ENCODE results near the gene NT5C1A.

Gene NT5C1A

DNA sequence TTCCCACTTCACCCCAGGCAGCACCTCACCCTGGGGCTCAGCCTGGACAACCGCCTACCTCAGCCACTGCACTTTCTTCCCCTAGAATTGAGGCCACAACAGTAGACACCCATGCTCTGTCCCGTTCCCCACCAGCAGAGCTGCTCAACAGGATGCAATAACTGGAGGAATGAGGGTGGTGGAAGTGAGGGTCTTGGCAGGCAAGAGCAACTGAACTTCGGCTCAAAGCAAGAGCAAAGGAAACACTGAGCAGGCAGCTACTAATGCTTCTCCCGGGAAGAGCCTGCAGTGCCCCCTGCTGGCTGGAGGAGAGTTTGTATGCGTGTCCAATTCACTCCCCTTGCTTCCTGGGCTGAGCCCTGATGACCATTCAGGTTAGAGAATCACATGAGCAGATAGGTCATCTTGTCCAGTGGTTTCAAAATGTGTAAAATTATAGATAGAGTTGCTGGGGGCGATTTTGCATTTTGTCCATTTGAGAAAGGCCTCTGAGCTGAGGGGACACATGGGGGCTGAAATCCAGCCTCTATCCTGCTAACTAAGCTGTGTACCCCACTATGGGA, 13.9 kb downstream of the NT5C1A start:
- peak; percentile 47 to 60 for DNase-seq

DNA sequence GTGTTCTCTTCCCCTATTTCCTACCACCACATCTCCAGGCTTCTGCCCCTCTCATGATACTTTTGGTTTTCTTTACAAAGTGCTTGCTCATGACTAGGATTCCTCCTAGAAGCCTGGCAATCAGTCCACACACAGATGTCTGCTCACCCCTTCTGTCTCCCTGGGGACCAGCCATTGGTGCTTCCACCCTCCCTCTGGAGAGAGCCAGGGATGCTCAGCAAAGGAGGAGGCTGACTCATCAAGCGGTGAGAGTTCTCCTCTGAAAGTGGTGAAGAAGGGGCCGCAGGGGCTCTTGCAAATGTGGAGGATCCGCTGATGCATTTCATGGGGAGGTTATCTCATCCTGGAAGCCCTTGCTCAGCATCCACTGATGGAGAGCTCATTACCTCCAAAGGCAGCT, 14.5 kb downstream of the NT5C1A start:
- no peak for DNase-seq

DNA sequence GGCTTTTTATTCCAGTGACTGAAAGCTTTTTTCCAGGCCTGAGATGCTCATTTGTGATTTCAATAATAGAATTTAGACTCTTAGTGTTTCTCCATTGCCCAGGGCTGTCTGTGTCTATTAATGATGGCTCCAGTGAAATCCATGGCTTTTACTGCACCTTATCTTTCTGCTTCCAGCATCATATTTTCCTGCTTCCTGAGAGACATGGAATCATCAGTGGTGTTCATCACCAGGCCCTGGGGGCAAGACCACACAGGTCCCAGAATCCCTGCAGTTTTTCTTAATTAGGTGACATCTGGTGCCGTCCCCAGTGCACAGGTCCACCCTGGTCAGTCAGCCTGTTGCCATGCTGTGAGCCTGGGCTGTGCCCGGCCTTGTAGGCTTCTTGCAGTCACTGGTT, 15.5 kb downstream of the NT5C1A start:
- no peak for DNase-seq

DNA sequence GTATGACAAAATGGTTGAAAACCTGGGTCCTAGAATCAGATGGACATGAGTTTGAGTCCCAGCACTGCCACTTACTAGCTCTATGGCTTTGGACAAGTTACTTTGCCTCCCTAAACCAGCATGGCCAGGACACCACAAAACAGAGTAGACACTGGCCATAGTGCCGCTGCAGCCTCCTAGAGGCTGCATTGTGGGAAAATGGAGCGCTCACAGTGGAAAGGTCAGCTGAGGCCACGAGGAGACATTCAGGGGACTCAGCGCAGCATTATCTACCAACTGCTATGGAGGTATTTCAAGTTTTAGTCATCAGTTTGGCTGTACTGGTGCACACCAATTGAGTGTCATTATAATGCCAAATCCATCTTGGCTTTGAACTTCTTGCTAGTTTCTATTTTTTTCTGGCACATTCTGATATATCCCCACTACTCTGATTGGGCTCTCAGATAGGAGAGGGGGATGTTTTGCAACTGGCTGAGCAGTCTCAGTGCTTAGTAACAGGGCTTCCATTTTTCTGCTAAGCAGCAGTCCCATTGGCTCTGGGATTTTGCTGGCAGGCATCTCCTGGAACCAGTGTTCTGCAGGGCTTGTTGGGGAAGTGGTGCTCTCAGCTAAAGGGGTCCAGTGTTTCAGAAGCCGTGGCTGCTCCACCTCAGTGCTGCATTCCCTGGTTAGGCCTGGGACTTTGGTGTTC, 16.2 kb downstream of the NT5C1A start:
- no peak for DNase-seq

DNA sequence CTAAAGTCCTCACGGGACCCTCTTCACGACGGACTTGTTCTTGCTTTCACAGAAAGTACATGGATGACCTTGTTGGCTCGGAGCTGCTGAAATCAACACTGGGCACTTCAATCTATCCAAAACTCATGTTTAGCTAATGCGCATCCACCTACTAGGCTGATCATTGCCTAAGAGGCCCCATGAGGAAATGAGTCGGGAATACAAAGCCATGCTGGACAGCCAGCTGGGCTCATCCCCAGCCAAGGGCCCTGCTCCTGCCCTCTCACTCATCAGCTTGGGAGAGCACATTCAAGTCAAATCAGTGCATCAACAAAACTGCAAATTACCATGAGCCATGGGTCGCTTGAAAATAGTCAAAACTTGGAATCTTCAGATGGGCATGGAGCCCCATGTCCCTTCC, 17.6 kb downstream of the NT5C1A start:
- no peak for DNase-seq

DNA sequence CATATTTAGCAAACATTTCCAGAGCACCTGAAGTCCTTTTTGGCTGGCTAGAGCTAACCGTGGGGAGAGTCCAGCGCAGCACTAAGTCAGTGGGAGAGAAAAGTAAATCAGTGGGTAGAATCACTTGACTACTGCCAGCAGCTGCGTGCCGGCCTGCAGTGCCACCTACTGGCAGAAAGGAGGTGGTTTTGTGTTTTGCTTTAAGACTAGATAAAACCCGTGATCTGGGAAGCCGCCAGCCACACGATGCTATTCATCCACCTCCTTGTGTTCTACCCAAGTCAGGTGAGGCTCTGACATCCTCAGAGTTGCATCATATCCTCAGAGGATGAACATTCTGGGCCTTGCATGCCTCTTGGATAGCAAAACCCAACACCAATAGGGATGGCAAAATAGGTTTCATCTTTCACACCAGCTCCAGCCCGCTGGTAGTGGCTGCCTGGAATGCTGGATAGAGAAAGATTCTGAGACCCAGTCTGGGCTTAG, 18.3 kb downstream of the NT5C1A start:
- DNase-seq, result peak; percentile 70

DNA sequence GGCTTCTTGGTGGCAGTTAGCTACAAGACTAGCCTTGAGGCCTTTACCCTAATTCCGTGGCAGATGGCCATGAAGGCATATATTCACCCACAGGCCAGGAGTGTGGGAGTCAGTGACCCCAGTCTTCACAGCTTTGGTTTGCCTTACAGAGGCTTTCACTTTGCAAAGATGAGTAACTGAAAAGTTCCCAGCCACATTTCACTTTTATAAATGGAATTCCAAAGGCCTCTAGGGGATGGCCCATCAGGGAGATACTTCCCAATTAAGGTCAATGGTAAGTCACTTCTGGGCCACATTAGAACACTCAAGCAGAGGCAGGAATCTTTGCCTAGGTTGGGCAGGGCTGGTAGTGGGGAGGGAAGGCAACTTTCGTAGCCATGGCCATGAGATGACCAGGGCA, 19.4 kb downstream of the NT5C1A start:
- DNase-seq, result no peak

DNA sequence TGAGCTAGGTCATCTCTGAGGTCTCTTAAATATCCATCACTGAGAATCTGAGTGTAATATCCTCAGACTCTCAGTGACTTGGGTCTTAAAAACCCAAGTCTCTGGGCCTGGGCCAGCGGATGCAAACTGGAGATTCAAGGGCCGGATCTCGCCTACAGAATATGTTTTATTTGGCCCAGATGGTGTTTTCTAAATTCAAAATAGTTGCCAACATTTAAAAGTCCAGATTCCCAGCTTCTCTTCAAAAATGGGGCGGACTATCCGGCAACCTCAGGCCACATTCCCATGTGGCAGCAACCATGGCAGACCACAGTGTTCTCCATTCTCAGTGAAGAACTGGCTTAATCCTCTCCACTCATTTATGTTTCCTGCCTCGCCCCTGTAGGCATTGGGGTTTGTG, 19.8 kb downstream of the NT5C1A start:
- no peak for DNase-seq

DNA sequence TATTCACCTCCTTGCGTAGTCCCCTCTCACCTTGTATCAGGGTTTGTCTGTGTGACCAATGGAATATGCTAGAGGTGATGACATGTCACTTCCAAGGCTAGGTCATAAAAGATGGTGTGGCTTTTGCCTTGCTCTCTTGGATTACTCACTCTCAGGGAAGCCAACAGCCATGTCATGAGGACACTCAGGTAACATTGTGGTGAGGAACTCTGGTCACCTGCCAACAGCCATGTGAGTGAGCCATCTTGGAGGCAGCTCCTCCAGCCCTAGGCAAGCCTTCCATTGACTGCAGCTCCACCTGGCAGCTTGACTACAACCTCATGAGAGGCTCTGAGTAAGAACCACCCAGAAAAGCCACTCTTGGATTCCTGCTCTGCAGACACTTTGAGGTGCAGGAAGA, 21.5 kb downstream of the NT5C1A start:
- no peak for DNase-seq

DNA sequence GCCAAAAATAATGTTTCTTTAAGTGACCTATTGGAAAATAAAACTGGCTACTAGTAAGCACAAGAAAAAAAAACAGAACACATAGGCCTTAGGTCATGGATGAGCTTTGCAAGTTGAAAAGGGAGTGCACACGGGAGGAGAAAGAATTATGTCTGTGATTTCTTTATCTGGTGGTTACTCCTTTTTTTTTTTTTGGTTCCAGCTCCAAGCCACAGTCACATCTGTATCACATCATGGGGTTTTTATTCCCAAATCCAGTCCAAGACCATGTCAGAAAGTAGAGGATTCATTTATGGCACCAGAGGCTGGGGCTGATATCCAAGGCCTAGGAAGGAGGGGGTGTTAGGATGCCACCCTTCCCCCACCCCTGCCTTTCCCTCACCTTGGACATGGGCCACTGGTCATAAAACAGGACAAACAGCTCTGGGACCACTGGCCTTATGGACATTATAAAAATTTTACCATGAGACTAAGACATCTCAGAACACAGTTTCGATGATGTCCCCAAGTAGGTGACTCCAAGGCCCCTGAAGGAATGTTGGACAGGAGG, 22.2 kb downstream of the NT5C1A start:
- DNase-seq, result no peak

DNA sequence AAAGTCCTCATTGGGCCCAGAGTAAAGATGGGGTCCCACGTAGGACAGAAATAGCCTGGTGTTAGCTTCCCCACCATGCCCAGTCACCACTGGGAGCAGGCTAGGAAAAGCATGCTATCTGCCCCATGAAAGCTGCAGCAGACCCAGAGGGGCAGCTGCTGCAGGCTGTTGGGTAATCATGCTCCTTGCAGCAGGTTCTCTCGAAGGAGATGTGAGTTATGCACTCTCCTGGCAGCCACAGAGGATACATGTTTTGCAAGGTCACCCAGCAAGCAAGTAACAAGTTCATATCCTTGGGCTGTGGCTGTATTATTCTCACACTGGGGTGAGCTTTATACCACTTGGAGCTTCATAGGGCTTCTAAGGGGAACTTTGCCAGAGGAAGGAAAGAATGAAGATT, 23.4 kb downstream of the NT5C1A start:
- no peak for DNase-seq

DNA sequence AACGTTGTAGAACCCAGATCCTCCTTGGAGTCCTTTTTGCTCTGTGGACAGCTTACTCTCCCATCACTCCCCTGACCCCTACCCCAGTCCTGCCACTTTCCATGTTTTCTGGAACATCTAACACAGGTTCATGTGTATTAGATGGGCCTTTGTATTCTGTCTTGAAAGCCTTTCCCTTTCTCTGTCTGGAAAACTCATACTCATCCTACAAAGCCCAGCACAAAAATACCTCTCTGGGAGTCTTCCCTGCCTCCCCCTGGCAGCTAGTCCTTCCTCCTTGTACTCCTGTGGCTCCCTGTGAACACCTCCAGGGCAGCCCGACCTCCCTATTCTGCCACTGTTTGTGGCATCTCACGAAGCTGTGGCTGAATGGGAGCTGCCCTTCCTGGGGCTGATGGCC, 24.7 kb downstream of the NT5C1A start:
- DNase-seq, result no peak

DNA sequence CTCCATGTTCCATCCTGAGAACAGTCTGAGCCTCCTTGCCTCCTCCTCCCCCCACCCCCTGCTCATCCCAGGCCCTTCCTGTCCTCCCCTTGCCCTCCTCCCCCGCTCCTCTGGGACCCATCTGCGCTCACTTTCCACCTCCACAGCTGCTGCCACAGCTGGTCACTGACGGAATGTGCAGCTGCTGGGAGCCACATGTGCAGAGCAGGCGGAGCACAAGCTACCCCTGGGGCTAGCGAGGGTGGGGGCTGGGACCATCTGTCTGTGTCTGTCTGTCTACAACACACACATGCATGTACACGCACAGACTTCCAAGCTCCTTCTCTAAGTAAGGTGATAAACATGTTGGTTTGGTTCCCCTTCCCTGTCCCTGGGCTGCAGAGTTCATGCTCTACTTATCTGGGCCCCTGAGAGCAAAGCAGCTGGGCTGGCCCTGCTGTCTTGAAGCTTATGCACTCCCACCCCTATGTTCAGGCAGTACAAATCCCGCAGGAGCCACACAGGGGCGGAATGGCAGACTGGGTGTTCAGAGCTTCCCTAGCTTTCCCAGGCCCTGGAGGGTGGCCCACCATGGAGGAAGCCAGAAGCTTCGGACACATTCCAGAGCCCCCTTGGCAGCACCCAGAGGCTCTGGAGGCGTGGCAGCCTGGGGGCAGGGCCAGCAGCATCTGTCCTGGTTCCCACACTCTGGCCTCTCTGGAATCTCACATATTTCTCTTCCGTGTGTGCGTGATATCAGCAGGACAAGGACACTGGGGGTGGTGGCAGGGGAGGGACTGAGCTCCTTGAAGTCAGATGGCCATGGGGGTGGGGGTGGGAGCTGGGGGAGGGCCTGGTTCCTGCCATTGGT, 25.4 kb downstream of the NT5C1A start:
- no peak for DNase-seq

DNA sequence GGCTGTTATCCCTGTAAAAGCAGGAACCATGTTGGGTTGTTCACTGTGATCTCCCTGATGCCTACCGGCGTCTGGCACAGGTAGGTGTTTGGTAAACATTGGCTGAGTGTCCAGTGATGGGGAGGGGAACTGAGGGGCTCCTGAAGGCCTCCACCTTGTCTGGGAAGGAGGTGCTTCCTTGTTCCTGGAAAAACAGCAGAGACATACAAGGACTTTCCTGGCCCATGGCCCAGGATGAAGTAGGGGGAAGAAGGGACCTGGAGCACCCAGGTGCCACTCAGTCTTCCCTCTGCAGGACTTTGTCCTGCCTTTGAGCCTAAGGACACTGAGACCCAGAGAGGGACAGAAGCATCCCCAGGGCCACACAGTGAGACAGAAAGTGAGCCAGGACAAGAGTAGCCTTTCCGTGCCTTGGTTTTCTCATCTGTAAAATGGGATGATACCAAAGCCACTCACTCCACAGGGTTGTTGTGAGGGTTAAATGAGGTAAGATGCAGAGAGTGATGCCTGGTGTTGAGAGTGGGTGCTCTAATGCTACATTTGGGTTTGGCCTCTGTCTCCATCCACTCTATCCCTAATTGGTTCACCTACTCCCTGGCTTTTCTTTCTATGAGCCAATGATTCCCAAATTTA, 26.4 kb downstream of the NT5C1A start:
- no peak for DNase-seq

DNA sequence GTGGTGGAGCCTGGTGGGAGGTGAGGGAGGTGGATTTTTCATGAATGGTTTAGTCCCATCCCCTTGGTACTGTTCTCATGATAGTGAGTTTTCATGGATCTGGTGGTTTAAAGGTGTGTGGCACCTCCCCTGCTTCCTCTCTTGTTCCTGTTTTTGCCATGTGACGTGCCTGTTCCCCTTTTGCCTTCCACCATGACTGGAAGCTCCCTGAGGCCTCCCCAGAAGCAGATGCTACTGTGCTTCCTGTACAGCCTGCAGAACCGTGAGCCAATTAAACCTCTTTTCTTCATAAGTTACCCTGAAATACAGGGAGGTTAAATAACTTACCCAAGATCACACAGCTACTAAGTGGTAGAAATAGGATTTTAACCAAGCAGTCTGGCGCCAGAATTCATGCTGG, 28.2 kb downstream of the NT5C1A start:
- no peak for DNase-seq

DNA sequence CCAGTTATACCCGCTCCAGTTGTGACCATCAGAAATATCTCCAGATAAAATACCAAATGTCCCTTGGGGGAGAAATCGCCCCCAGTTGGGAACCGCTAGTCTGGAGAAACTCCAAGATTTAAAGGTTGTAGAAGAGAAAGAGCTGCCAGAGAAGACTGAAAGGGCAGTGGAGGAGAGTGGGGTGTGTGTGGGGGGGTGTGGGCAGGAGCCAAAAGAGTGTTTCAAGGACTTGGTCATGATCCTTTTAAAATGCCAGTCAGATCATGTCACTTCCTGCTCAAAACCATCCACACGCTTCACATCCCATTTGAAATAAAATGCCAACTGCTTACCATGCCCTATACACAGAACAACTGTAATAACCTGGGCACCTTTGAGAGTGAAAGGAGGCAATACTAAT, 29.1 kb downstream of the NT5C1A start:
- no peak for DNase-seq

DNA sequence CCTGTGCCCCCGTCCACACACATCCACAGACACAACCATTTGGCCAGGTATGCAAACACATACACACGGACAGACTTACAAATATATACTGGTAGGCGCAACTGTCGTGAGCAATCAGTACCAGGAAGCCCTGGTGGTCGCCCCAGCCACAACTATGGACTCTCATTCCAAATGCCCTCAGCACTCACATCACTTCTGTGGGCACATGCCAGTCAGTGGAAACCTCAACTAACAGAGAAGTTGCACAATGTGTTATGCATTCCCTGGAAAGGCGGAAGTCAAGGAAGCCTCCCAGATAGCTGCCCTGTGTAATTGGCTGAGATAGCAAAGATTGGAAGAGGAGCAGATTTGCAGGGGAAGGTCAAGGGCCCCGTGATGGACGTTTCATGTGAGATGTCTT, 31.0 kb downstream of the NT5C1A start:
- no peak for DNase-seq

DNA sequence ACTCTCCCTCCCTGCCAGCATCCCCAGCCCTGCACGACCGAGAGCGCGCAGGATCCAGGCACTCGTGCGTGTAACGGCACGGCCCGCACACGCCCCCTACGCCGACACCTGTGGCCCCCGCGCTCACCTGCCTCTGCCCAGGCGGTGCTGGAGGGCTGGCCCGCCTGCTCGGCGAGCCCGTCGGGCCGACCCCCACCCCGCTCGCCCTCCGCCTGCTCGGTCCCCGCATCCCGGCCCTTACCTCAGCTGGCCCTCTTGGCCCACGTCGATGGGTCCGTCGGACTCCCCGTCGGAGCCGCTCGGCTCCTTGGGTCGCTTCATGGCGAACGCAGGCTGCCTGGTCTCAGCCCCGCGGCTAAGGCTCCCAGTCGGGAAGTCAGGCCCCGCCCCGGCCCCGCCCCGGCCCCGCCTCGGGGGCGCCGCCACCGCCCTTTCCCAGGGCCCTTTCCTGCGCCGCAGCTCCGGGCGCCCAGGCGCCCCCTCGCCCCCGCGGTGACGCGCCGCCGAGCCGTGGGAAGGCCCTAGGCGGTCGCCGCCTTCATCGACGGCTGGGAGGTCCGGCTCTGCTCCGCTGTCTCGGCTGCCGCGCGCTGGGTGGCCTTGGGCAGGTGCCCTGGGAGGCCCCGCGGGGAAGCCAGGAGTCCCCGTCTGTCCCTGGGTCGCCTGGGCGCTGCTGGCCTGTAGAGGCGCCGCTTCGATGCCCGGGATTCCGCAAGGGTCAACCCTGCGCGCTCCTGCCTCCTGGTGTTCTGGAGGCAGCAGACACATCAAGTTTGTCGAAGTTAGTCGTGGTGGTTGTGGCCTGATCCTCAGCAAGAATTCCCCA, 32.4 kb downstream of the NT5C1A start, which contains the start of gene HEYL:
Gene HEYL, minus strand, starts transcription at position 339 of the 826 bp plus-strand sequence. Its CDS starts 18 bp downstream, at position 321.
- DNase-seq, result peak; percentile 64 to 75

DNA sequence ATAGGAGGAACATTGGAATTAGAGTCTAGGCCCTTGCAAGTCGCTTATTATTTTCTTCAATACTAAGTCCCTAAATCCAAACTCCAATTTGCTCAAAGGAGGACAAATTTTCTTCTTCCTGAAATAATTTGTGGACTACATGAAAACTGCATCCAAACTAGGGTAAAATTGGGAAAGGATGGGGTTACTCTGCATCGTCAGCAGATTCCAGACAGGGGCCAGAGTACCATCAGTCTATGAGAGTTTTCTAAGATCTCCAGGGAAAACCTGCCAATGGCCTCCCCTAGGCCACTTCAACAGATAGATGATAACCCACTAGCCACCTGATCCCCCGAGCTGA, 33.0 kb downstream of the NT5C1A start:
- no peak for DNase-seq

DNA sequence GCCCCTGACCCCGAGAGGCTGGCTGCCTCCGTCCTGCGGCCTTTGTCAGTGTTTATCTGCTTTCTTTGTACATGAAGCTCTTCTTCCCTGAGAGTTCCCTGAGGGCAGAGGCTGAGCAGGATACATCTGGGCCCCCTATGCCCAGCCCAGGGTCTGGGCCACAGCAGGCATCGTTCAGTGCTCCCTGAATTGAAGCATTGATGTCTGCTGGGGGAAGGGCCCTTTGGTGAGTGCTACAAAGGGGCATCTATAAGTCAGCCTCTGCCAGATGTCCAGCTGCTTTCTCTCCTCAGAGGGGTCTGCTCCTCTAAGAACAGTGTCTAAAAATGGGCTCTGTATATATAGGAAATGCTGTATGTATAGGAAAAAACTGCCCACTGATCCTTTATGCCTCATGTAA, 34.5 kb downstream of the NT5C1A start:
- DNase-seq, result no peak

DNA sequence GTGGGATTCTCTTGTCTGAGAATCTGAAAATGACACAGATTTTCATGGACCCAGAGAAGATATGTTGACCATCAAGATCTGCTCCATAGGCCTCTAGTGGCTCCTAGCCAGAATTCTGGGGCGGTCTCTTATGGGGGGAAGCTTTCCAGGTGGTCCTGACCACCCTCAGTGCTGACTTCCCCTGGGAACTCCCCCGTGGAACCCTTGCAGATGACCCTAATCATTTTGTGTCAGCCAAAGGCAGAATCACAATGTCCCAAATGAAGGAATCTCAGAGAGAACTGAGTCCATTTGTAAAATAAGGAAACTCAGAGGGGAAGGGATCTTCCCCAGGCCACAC, 36.1 kb downstream of the NT5C1A start:
- no peak for DNase-seq

DNA sequence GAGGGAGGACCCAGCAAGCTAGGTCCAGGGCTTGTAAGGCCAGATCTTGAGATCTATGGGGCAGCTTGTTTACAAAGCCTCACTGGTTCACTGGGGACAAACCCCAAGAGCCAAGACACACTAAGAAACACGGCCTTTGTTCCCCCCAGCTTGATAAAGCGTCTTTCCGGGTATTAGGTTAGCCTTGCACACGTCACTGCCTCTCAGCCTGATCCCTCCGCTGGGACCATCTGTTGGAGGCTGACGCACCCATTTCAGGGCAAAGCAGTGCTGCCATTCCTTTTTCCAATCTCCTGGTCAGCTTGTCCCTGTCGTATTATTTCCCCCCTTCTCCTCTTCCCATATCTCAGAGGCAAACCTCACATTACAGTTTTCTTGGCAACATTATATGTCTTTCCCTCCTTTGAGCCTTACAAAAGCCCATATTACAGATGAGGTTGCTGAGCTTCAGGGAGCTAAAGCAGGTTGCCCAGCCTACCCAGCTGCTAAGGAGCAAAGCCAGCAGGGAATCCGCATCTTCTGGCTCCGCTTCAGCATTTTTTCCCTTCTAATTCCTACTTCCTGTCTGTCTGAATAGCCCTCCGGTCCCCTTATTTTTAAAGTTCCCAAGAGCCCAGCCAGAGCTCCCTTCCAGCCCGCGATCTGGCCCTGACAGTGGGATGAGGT, 36.6 kb downstream of the NT5C1A start:
- no peak for DNase-seq
